Stimulated activated CD4-positive, alpha-beta T cell treated with anti-CD3 and anti-CD28 coated beads, Interleukin-15, amount 100 ng/mL, for 48 hours (primary cell): ENCODE measurements around the gene PLSCR3.
"Not testable (repeated sequence)": the region's sequence is repeated elsewhere in the genome, so short reads cannot be mapped to it uniquely, and the experiment has no call there.

ENCODE experiments used
- DNase-seq, 2 donors: peaks; one replicate each; pipeline ENCODE4 v3.0.0-alpha.2; 2020; ENCODE audit warnings: low read depth in 2 of 2

The PLSCR3 gene

DNA sequence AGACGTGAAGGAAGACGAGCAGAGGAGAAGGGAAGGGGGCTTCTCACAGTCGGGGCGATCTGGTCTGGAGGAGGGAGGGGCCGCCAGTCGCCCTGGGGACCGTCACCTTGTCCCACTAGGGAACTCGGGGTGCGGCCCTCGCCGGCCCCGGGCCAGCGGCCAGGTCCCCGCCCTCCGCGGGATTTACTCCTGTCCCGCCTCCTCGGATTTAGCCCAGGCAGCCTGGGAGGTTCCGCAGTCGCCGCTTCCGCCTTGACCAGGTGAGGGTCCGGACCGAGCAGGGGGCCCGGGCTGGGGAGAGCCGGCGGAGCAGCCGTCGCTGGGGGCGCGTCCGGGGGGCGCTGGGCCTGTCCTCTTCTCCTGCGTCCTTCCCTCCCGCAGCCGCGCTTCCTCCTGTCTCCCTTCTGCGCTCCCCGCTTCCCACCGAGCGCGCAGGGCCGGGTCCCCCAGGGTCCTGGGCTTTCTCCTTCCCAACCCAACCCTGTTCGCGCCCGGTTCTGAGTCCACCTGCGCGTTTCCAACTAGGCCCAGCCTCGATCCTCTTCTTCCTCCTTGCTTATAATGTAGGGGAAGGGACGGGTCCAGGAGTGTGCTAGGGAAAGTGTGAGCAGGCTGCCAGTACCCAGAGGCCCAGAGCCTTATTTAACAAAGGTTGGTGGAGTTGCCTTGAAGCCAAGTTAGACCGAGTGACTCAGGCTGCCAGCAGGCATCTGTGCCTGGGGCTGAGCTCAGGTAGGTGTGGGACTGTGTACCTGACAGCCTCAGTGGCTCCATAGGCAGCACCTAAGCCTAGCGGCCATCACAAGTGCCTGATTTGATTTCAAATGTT lies 13.3 kb downstream of the PLSCR3 start, which contains the start of gene TNK1:
TNK1 (plus strand) TSS at position 235 of the 829 bp plus-strand sequence. CDS start 1,838 bp downstream, outside the sequence.
- DNase-seq: no peak

DNA sequence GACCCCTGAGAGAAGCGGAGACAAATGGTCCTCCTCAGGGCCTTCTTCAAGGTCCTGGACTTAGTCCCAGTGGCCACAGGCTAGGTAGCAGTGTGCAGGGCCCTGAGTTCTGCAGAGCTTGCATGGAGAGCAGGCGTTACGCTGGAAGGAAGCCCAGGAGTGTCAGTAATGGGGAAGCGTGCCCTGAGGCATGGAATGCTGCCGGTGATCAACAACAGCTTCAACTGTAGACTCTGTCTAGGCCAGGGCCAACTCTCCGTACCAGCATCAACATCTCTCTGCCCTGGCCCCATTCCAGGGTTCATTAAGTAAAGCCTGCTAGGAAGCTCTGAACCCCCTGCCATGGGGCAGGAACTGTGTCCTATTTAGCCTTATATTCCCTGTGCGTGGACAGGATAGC lies 14.0 kb downstream of the PLSCR3 start:
- no peak for DNase-seq

DNA sequence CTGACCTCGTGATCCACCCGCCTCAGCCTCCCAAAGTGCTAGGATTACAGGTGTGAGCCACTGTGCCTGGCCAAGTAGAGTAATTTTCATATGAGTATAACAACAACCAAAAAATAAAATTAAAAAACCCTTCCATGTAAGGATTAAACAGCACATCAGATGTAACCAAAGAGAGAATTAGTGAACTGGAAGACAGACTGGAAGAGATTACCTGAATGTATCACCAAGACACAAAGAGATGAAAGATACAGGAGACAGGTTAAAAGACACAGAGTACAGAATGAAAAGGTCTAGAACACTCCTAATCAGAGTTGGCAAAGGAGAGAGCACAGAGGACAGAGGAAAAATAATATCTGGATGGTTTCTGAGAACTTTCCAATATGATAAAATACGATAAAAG lies 15.2 kb downstream of the PLSCR3 start:
- no peak for DNase-seq

DNA sequence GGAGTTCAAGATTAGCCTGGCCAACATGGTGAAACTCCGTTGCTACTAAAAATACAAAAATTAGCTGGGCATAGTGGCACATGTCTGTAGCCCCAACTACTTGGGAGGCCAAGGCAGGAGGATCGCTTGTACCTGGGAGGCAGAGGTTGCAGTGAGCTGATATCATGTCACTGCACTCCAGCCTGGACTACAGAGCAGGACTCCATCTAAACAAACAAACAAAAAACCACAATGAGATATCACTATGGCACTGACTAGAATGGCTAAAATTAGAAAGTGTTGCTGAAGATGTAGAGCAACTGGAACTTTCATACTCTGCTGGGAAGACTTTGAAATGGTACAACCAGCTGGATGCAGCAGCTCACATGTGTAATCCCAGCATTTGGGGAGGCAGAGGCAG lies 20.0 kb downstream of the PLSCR3 start:
- no peak for DNase-seq

DNA sequence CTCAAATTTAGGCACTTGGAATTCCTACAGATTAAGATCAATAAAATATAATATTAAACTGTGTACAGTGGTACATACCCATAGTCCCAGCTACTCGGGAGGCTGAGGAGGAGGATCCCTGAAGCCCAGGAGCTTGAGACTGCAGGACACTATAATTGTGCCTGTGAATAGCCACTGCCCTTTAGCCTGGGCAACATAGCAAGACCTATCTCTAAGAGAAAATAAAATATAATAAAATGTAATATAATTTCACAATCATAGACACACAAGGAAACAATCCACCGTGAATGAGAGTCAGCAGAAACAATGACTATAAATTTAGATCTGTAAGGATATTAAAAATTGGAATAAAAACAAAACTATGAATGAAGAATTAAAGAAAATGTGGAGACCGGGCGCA lies 23.5 kb downstream of the PLSCR3 start:
- no peak for DNase-seq

DNA sequence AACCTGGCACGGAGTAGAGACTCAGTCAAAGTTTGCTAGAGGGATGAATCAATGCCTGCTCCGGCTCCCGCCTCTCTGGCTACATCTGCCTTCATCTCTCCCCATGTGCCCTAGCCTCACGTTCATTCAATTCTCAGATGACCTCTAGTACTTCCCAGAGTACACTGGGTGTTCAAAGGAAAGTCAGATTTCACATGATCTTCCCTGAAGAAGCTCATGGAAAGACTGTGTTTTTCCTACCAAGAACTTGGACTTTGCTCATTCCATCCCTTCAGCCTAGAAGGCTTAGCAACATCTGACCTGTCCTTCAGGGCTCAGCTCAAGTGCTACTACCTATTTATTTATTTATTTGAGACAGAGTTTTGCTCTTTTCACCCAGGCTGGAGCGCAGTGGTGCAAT lies 24.5 kb downstream of the PLSCR3 start:
- DNase-seq: no peak

DNA sequence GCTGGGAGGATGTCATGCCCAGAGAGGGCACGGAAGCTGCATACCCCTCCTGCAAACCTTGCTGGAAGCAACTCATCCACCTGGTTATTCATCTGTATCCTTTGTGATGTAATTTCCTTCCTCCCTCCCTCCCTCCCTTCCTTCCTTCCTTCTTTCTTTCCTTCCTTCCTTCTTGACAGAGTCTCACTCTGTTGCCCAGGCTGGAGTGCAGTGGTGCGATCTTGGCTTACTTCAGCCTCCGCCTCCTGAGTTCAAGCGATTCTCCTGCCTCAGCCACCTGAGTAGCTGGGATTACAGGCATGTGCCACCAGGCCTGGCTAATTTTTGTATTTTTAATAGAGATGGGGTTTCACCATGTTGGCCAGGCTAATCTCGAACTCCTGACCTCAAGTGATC lies 25.7 kb downstream of the PLSCR3 start:
- DNase-seq: not testable (repeated sequence)

DNA sequence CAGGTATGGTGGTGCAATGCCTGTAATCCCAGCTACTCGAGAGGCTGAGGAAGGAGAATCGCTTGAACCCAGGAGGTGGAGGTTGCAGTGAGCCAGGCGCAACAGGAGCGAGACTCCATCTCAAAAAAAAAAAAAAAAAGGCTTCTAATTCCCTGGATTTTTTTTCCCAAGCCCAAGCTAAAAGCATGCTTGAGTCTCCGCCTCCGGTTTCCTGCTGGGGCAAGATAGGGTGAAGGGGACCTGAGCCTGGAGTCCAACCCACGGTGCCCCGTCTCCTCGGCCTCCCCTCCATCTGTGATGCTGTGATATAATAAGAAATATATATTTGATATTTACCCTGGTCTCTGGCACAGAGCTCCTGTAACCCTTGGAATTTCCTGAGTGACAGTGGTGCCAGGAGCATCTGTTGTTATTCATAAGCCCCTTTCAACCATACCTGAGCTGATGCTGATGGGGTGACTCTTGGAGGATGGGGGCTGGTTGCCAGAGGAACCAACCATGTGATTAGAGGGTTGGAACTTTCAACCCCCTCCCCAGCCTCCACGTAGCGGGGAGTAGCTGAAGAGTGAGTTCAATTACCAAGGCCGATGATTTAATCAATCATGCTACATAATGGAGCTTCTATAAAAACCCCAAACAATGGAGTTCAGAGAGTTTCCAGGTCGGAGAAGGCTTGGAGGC lies 26.3 kb downstream of the PLSCR3 start:
- no peak for DNase-seq

DNA sequence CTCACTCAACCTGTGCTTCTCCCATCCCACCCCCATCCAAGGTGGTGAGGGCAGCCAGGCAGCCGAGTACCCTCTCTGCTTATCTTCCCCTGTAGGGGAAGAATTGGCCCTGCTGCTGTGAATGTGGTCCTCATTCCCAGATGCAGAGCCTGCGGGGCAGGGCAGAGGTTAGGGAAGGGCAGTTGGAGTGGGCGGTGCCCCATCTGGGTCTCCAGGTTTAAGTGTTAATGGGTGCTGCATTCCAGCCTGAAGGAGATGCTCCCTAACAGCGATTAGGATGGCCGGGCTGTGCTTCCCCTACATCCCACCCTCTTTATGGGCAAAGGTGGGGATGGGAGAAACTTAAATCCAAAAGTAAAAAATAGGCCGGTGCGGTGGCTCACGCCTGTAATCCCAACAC lies 27.2 kb downstream of the PLSCR3 start:
- DNase-seq: no peak

DNA sequence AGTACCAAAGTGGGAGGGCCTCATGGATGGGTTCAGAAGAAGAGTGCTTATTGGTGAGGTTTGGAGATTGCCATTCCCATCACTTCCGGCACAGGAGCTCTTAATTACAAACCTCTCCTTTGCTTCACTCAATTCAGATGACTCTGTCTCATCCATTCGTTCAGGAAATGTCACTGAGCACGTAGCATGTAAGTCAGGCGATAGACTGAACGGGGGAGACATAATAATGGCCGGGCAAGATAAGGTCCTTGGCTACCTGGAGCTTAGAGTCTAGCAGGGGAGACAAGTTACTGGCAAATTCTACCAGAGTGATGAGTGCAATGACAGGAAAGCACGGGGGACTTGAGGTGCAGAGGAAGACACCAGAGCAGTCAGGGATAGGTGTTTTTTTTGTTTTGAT lies 28.4 kb downstream of the PLSCR3 start:
- DNase-seq: not testable (repeated sequence)

DNA sequence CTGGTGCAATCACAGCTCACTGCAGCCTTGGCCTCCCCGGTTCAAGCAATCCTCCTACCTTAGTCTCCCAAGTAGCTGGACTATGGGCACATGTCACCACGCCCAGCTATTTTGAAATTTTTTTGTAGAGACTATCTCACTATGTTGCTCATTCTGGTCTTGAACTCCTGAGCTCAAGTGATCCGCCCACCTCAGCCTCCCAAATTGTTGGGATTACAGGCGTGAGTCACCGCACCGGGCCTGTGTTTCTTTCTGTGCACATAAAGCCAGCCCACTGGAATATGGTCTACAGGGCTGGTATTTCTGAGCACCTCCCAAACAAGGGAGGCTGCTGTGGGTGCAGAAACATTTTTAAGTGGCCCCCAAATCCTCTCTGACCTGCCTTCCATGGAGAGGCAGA lies 31.0 kb downstream of the PLSCR3 start:
- no peak for DNase-seq

DNA sequence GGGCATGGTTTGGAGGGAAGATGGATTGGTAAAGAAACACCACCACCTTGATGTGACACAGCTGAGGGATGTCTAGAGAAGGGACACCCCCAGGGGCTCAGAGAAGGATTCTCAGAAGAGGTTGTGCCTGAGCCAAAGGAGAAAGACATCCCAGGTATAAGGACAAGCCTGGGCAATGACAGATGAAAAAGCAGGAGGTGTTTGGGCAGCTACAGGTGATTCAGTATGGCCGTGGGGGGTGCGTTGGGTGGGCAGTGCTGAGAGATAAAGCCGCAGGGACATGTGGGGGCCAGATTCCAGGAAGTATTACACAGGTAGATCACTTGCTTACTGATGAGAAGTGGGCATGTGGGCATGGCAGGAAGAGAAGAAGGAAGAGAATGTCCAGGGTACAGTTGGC lies 32.4 kb downstream of the PLSCR3 start:
- no peak for DNase-seq

DNA sequence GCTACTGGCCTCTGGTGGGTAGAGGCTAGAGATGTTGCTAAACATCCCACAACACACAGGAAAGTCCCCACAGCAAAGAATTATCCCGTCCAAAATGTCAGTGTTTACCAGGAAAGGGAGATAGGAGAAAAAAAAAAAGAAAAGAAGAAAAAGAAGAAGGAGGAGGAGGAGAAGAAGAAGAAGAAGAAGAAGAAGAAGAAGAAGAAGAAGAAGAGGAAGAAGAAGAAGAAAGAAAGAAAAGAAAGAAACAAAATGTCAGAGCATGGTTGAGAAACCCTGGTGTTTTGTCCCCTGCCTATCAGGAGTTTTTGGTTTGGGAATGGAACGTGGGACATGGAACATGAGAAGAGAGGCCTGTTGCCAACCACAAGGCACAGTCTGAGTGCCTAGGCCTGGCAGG lies 36.9 kb downstream of the PLSCR3 start:
- no peak for DNase-seq

DNA sequence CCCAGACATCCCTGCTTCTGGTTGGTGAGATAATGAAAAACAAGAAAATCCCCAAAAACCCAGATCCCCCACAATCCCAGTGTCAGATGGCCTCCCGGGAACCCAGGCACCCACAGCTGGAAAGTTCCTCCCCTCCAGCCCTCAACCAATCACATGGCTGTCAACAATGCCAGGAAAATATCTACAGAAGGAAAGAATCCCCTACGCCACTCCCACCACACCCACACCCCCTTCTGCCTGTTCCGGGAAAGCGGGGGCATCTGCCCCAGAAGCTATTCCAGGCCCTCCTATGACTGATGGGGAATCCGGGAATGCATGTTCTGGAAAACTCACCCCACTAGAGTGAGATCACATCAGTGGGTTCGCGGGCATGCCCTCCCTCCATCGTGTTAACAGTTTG lies 37.6 kb downstream of the PLSCR3 start:
- no peak for DNase-seq

DNA sequence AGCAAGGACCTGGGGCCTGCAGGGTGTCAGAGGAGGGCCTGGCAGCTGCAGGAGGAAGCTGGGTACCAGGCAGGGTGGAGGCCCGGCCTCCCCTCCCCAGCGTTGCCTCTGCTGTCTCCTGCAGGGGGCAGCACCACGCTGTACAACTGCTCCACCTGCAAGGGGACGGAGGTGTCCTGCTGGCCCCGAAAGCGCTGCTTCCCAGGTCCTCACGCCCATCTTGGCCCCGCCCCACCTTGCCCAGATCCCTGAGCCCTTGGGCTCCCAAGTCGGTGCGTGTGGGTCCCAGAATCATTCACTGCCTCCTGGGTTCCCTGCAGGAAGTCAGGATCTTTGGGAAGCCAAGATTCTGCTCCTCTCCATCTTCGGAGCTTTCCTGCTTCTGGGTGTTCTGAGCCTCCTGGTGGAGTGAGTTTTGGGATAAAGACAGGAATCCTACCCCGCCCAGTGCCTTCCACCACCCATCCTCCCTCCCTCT lies 38.2 kb downstream of the PLSCR3 start:
- peak; percentile 75 to 86 for DNase-seq

DNA sequence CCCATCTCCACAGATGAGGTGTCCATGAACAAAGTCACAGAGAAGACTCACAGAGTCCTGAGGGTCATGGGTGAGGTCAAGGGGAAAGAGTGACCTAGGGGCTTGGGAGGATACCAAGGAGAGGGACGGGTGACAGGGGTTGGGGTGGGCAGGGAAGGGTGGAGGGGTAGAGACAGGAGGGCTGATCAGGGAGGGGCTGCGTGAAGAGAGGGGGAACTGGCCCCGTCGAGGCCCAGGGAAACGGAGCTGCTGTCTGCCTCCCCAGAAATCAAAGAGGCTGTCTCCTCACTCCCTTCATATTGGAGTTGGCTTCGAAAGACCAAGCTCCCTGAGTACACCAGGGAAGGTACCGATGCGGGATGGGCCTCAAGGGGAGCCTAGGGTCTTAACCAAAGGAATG lies 38.8 kb downstream of the PLSCR3 start:
- DNase-seq: no peak

DNA sequence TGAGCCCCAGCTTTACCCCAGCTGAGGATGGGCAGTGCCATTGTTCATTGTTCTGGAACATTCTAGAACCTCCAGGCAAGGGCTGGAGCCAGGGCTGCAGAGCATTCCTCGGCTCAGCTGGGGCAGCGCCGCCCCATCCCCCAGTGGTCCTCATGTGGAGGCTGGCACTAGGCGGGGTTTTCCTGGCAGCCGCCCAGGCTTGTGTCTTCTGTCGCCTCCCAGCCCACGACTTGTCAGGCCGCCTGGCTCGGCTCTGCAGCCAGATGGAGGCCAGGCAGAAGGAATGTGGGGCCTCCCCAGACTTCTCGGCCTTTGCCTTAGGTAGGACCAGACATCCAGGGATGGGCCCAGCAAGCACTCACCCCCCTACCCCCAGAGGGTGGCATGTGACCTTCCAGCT lies 39.3 kb downstream of the PLSCR3 start, which contains the start of gene TMEM95:
TMEM95 (plus strand) TSS at position 104 of the 400 bp plus-strand sequence; CDS start at position 153, 49 bp downstream.
- no peak for DNase-seq

DNA sequence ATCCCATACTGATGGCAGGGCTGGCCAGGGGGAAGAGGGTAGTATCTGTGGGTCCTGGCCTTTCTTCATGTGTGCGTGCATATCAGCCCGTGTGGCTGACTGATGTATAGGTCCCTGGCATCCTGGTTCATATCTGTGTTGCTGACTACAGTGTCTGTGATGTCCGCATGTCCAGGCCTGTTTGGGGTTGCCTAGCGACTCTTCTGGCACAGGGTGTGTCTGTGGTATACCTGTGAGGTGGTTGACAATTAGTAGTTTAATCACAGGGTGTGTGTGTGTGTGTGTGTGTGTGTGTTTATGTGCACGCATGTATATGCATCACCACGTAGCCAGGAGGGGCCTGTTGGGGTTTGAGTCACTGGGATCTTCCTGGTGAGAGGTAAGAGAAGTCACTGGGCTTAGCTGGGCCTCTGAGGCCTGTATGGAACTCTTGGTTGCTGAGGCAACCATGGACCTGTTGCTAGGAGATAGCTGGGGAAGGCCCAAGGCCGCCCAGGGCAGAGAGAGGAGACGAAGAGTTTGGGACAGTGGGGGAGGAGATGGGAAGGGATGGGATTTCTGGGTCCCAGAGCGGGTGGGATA lies 40.0 kb downstream of the PLSCR3 start:
- DNase-seq: peak; percentile 17 to 50

DNA sequence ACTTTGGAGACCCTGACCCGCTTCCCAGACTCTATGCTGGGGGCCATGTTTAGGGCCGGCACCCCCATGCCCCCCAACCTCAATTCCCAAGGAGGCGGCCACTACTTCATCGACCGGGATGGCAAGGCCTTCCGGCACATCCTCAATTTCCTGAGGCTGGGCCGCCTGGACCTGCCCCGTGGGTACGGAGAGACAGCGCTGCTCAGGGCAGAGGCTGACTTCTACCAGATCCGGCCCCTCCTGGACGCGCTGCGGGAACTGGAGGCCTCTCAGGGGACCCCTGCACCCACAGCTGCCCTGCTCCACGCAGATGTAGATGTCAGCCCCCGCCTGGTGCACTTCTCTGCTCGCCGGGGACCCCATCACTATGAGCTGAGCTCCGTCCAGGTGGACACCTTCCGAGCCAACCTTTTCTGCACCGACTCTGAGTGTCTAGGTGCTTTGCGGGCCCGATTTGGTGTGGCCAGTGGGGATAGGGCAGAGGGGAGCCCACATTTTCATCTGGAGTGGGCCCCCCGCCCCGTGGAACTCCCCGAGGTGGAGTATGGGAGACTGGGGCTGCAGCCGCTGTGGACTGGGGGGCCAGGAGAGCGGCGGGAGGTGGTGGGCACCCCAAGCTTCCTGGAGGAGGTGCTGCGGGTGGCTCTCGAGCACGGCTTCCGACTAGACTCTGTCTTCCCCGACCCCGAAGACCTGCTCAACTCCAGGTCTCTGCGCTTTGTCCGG lies 41.3 kb downstream of the PLSCR3 start:
- no peak for DNase-seq

DNA sequence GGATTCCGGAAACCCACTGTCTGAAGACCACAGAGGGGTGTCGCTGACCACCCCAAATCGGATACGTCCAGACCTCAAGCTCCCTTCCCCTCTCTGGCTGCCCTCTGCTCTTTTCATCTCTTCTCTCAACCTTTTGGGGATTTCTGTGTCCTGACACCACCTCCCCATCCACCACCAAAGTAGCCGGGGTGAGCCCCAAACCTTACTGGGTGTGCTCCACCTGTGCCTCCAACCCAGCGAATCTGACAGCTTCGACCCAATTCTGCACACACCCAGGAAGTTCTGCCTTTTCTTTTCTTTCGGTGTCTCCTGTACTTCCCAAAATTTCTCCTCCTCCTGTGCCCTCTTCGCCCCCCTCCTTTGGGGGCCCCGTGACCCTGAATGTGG lies 41.8 kb downstream of the PLSCR3 start:
- DNase-seq: no peak

DNA sequence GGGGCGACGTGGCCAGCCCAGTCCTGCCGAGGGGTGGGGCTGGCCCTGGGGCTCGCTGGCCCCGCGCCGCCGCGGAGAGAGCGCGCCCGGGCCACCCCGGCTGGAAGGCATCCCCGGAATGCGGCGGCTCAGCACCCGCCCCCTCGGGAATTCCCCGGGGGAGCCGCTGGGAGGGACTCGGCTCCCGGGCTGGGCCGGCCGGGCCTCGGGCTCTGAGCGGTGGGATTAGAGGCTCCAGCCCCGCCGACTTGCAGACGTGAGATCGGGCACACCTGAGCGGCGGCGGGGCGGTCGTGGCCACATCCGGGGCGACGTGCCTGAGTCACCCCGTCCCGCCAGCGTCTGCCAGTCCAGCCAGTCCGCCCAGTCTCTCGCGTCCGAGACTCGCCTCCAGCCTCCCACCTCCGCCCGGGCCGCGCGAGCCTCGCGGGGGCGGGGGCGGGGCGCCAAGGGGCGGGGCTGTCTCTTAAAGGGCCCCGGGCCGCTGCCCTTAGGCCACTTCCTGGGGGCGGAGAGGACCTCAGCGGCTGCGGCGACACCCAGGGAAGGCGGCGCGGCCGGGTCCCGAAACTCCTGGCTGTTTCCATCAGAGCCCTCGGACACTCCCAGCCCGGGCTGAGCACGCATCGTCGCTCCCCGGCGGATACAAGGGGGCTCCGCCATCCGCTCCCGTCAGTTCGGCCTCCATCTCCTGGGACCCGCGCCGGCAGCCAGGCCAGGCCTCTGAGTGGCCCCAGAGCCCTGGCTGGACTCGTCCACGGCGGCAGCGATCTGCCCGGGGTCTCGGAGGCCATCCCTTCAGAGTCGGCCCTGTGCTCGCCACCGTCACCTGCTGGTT lies 42.4 kb downstream of the PLSCR3 start, which contains the start of gene KCTD11:
KCTD11 (plus strand) TSS at position 498 of the 838 bp plus-strand sequence.
- peak; percentile 55 to 78 for DNase-seq
